Heart right ventricle (tissue), 16 donors: ENCODE results near the gene SMAD3. TPM values are rescaled to one million over a fixed set of nuclear protein-coding genes. Genes with fewer than 3 reads are reported as not detected.

ENCODE experiments used
- ATAC-seq, 8 donors: fragments of 200-7000 bp; cut with Tn5 transposase; one replicate each; pipeline ENCODE4 v1.9.1; 2020; ENCODE audit warnings: mild to moderate bottlenecking in 8 of 8, moderate library complexity in 8 of 8, moderate number of reproducible peaks in 1 of 8
- DNase-seq, 2 donors: peaks; one replicate each; pipeline ENCODE4 v3.0.0-alpha.2; 2020
- H3K27ac ChIP-seq, 10 donors: fragments of 200-600 bp; sonication (generic) in 2 of 10; one replicate each; pipeline versions ENCODE4 v1.5.0 to v1.8.0; 2020 to 2022; ENCODE audit warnings: mild to moderate bottlenecking in 3 of 10
- H3K27me3 ChIP-seq, 7 donors: fragments of 200-600 bp; one replicate each; pipeline ENCODE4 v1.8.0; 2021 to 2022; ENCODE audit warnings: mild to moderate bottlenecking in 2 of 7
- H3K36me3 ChIP-seq, 9 donors: fragments of 200-600 bp; sonication (generic) in 1 of 9; one replicate each; pipeline versions ENCODE4 v1.5.0 to v1.8.0; 2020 to 2022; ENCODE audit warnings: mild to moderate bottlenecking in 2 of 9
- H3K4me1 ChIP-seq, 9 donors: fragments of 200-600 bp; sonication (generic) in 1 of 9; one replicate each; pipeline versions ENCODE4 v1.5.0 to v1.8.0; 2020 to 2022; ENCODE audit warnings: mild to moderate bottlenecking in 4 of 9
- H3K4me3 ChIP-seq, 10 donors: fragments of 200-600 bp; sonication (generic) in 2 of 10; one replicate each; pipeline versions ENCODE4 v1.5.0 to v1.8.0; 2020 to 2022; ENCODE audit warnings: mild to moderate bottlenecking in 7 of 10, moderate library complexity in 2 of 10
- H3K9me3 ChIP-seq, 11 donors: fragments of 200-600 bp in 10 of 11; sonication (generic) in 2 of 11; one replicate each; pipeline versions ENCODE4 v1.5.0 to v1.8.0; 2013 to 2022; ENCODE audit warnings: mild to moderate bottlenecking in 2 of 11, control low read depth in 1 of 11, moderate library complexity in 1 of 11
- CTCF ChIP-seq, 9 donors: fragments of 200-600 bp; sonication (generic) in 2 of 9; IDR thresholded peaks; one replicate each; pipeline versions ENCODE4 v1.5.0 to v1.8.0; 2021 to 2022; ENCODE audit warnings: antibody characterized with exemption in 9 of 9, mild to moderate bottlenecking in 5 of 9, moderate library complexity in 1 of 9
- WGBS, 2 donors: extraction: QIAGEN DNeasy Blood & Tissue Kit; methylation state at CpG; one replicate each; pipeline ENCODE4 v1.1.7; 2013; ENCODE audit warnings: inconsistent platforms in 1 of 2; 5-methylcytosine and 5-hydroxymethylcytosine counted together
- intact Hi-C, 10 donors: fragments of 100-400 bp; cut with DNase I; formaldehyde crosslinking; loops; one replicate each; pipeline versions ENCODE4 v1.11.1 to v1.14.2; 2022
- polyA plus RNA-seq, 2 donors: library from polyadenylated mRNA; stranded (reverse); fragments of 200-250 nt; gene quantifications; one replicate each; pipeline ENCODE4 v1.2.3, GENCODE V29; 2013
- total RNA-seq, 10 donors: library from RNA; stranded (reverse); fragmentation: NEBNext Ultra II Directional in 3 of 10; extraction: Animal tissue kit (Norgen Biotek cat#: 25700) in 3 of 10; gene quantifications; one replicate each; pipeline versions ENCODE4 v1.2.1 to v1.2.4, GENCODE V29; 2021 to 2023
- donor health status: Arrhythmogenic right ventricular cardiomyopathy.
- donor health status: ischemic (EF 13 %, LVEDD 7.1; RV severe dilation, severe dysfunction).
- donor health status: healthy with polysubstance abuse.
- donor health status: DM: no; HTN: yes; CAD: no.
- donor health status: DM: no; HTN: no; CAD: no.
- donor health status: ischemic (EF 25% LVEDD 6.9; RV normal size, moderate dysfunction).
- donor health status: ischemic (EF 25% LVEDD 5.7; RV mildly dilated, moderate dysfunction).
- donor health status: healthy.
- donor health status: DM: yes; HTN: yes; CAD: no.
- donor health status: Ischemic cardiomyopathy.
- donor health status: ischemic (EF 35%, LVEDD 5.7; RV mildly dilated, moderate dysfunction).
- donor health status: nonischemic (EF 11% LVEDD 7.7; RV severe dilation, severe dysfunction).
- donor health status: DM: yes; HTN: yes; CAD: no.
- donor health status: PGD.
- donor health status: ischemic (EF 29% LVEDD 5.4; RV normal size, mild dysfunction).
- donor health status: nonischemic (EF 23%, LVEDD 6.1; RV moderate dilation, normal function).

Gene SMAD3
- total and polyA plus RNA-seq, 12 donors, result 6.2 to 44.8 (median 15.5) TPM

- no peaks in the 10 kb centered on the region for H3K9me3 ChIP-seq
- peak overlapping the region in 1 of 10 donors; percentile 26 for H3K4me3 ChIP-seq
- ATAC-seq, result peak in 3 of 8 donors; percentile 11 to 34 (median 16)
- H3K4me1 ChIP-seq, result peaks cover 22 to 100% (median 73%) of the 10 kb centered on the region in 9 donors
- WGBS, 2 donors, result 54 to 68% methylated on average over 11 of the region's 11 CpGs
- no peak for TF ChIP-seq CTCF (IDR thresholded peaks at IDR 0.05)
- H3K27me3 ChIP-seq, result no peaks in the 10 kb centered on the region
- no peak for DNase-seq
- intact Hi-C loops, result loop anchor here in 3 of 10 donors (5.0 to 10.0 kb wide), 3 partner anchors 37 to 81 kb away; partner anchors contain the start of gene SMAD3 (in 1 of the 3)
- H3K36me3 ChIP-seq, result no peaks in the 10 kb centered on the region
- H3K27ac ChIP-seq, result peak overlapping the region in 8 of 10 donors; percentile 10 to 80 (median 61)
These were observed 38.5 kb downstream of the SMAD3 start for GRCh38 chr15:67103869-67104268.

- H3K4me3 ChIP-seq, result no peak overlapping the region
- H3K27ac ChIP-seq, result peak overlapping the region in 9 of 10 donors; percentile 5 to 80 (median 61)
- WGBS, 2 donors, result 37% methylated on average over 8 of the region's 8 CpGs
- intact Hi-C loops, result loop anchor here in 3 of 10 donors (5.0 to 10.0 kb wide), 3 partner anchors 37 to 80 kb away; partner anchors contain the start of gene SMAD3 (in 1 of the 3)
- TF ChIP-seq CTCF (IDR thresholded peaks at IDR 0.05), result no peak
- no peaks in the 10 kb centered on the region for H3K27me3 ChIP-seq
- no peaks in the 10 kb centered on the region for H3K9me3 ChIP-seq
- ATAC-seq (no peak), DNase-seq (no peak)
- H3K36me3 ChIP-seq, result no peaks in the 10 kb centered on the region
- peaks cover 26 to 100% (median 75%) of the 10 kb centered on the region in 9 donors for H3K4me1 ChIP-seq
These were observed 39.1 kb downstream of the SMAD3 start for GRCh38 chr15:67104510-67104909.

- intact Hi-C loops, result loop anchor here in 3 of 10 donors (5.0 to 10.0 kb wide), 3 partner anchors 38 to 79 kb away; partner anchors contain the start of gene SMAD3 (in 2 of the 3)
- no peak overlapping the region for H3K4me3 ChIP-seq
- no peak for TF ChIP-seq CTCF (IDR thresholded peaks at IDR 0.05)
- H3K9me3 ChIP-seq, result no peaks in the 10 kb centered on the region
- DNase-seq (no peak), ATAC-seq (peak; percentile 19 to 73 (median 46))
- H3K4me1 ChIP-seq, result peaks cover 28 to 100% (median 77%) of the 10 kb centered on the region in 9 donors
- peak overlapping the region in 9 of 10 donors; percentile 5 to 80 (median 61) for H3K27ac ChIP-seq
- no peaks in the 10 kb centered on the region for H3K36me3 ChIP-seq
- WGBS, 2 donors, result 66 to 72% methylated on average over 11 of the region's 11 CpGs
- H3K27me3 ChIP-seq, result no peaks in the 10 kb centered on the region
These were observed 39.9 kb downstream of the SMAD3 start for GRCh38 chr15:67105065-67105951.

GRCh38 chr15:67105991-67106763 is 40.8 kb downstream of the SMAD3 start:
- H3K4me1 ChIP-seq, result peaks cover 28 to 100% (median 79%) of the 10 kb centered on the region in 9 donors
- ATAC-seq, result no peak
- no peak for TF ChIP-seq CTCF (IDR thresholded peaks at IDR 0.05)
- intact Hi-C loops, result loop anchor here in 3 of 10 donors (5.0 to 10.0 kb wide), 3 partner anchors 39 to 79 kb away; partner anchors contain the start of gene SMAD3 (in 2 of the 3)
- H3K27ac ChIP-seq, result peak overlapping the region in 9 of 10 donors; percentile 8 to 80 (median 61)
- H3K4me3 ChIP-seq, result no peak overlapping the region
- H3K27me3 ChIP-seq, result no peaks in the 10 kb centered on the region
- peaks cover 0 to 3% (median 2%) of the 10 kb centered on the region in 11 donors for H3K9me3 ChIP-seq
- WGBS, 2 donors, result 85 to 94% methylated on average over 8 of the region's 8 CpGs
- no peak for DNase-seq
- no peaks in the 10 kb centered on the region for H3K36me3 ChIP-seq
